GM12878 (cell line): ENCODE results near the gene TSPO. TPM values are rescaled to one million over a fixed set of nuclear protein-coding genes. Genes with fewer than 3 reads are reported as not detected.

Source experiments
- ATAC-seq: fragments of 200-7000 bp; cut with Tn5 transposase; 3 replicates; pipeline ENCODE4 v1.9.1; 2020; ENCODE audit warnings: mild to moderate bottlenecking, moderate library complexity
- BruUV-seq: library from RNA; stranded (reverse); fragments of 400-500 nt; replicated peaks from 2 replicates; lab custom pipeline; 2021; lab: Mats Ljungman, UMichigan
- CTCF ChIA-PET: fragments of 300-600 bp; sonication (Branson Sonifier 250); formaldehyde crosslinking; extraction: SDS; loops from one replicate; lab custom pipeline; 2021; ENCODE audit warnings: inconsistent platforms; lab: Yijun Ruan, JAX
- POLR2A ChIA-PET: fragments of 350-600 bp; formaldehyde crosslinking; extraction: SDS; loops from one replicate; lab custom pipeline; 2021; ENCODE audit warnings: inconsistent platforms; lab: Charles Lee
- RAD21 ChIA-PET: fragments of 300-600 bp; sonication (Branson Sonifier 250); formaldehyde crosslinking; loops from one replicate; lab custom pipeline; 2023; ENCODE audit warnings: antibody characterized with exemption; ENCODE audit not compliant: unreplicated experiment; lab: Charles Lee
- SMC1A ChIA-PET: fragments of 300-600 bp; sonication (Branson Sonifier 250); formaldehyde crosslinking; loops from one replicate; lab custom pipeline; 2023; ENCODE audit not compliant: unreplicated experiment, uncharacterized antibody; lab: Charles Lee
- DNase-seq: peaks from one replicate; pipeline ENCODE4 v3.0.0-alpha.2; 2011; ENCODE audit warnings: low read depth, low spot score
- FAIRE-seq: peaks from 3 replicates; lab custom pipeline; 2011; peaks lifted over from hg19 to GRCh38; lab: Jason Lieb, UNC
- H2AFZ ChIP-seq: 2 replicates; pipeline ENCODE4 v1.6.0; 2011; ENCODE audit warnings: low read depth, low read length, control low read depth; ENCODE audit not compliant: control insufficient read depth
- H3K27ac ChIP-seq: 2 replicates; pipeline ENCODE4 v1.5.1; 2011; ENCODE audit warnings: control low read depth; ENCODE audit not compliant: control insufficient read depth, insufficient read depth
- H3K27me3 ChIP-seq, 2 experiments: replicated peaks in 1 of 2; 2 replicates each; pipeline versions ENCODE4 v1.6.0 to v1.6.1; 2011; ENCODE audit warnings: low read length in 1 of 2; ENCODE audit not compliant: control insufficient read depth in 2 of 2, insufficient read depth in 2 of 2
- H3K36me3 ChIP-seq, 2 experiments: 2 replicates each; pipeline ENCODE4 v1.5.1; 2011; ENCODE audit warnings: low read length in 1 of 2; ENCODE audit not compliant: control insufficient read depth in 2 of 2, insufficient read depth in 2 of 2
- H3K4me1 ChIP-seq: 2 replicates; pipeline ENCODE4 v1.6.1; 2011; ENCODE audit warnings: mild to moderate bottlenecking, low read length, moderate library complexity, mixed read lengths; ENCODE audit not compliant: control insufficient read depth, insufficient read depth
- H3K4me2 ChIP-seq: 2 replicates; pipeline ENCODE4 v1.6.0; 2011; ENCODE audit warnings: control low read depth; ENCODE audit not compliant: control insufficient read depth, insufficient read depth
- H3K4me3 ChIP-seq: fragments of 200-600 bp; sonication (generic); 2 replicates; pipeline ENCODE4 v1.5.1; 2016
- H3K79me2 ChIP-seq: 2 replicates; pipeline ENCODE4 v1.6.0; 2011; ENCODE audit warnings: low read length; ENCODE audit not compliant: control insufficient read depth, insufficient read depth
- H3K9ac ChIP-seq: 2 replicates; pipeline ENCODE4 v1.8.0; 2011; ENCODE audit warnings: low read length, control low read depth, mixed read lengths; ENCODE audit not compliant: control insufficient read depth, insufficient read depth
- H3K9me3 ChIP-seq: replicated peaks from 3 replicates; pipeline ENCODE4 v1.5.1; 2011; ENCODE audit warnings: mild to moderate bottlenecking, low read length; ENCODE audit not compliant: control insufficient read depth, insufficient read depth
- H4K20me1 ChIP-seq: 2 replicates; pipeline ENCODE4 v1.6.0; 2011; ENCODE audit not compliant: control insufficient read depth, insufficient read depth
- KLF5 ChIP-seq: fragments of 450-650 bp; IDR thresholded peaks from 2 replicates; pipeline ENCODE4 v1.6.1; 2014; ENCODE audit warnings: mild to moderate bottlenecking; ENCODE audit not compliant: partially characterized antibody
- LARP7 ChIP-seq: fragments of 450-650 bp; IDR thresholded peaks from 2 replicates; pipeline ENCODE4 v1.6.1; 2017; ENCODE audit warnings: mild to moderate bottlenecking
- WGBS: methylation state at CpG from one replicate; pipeline ENCODE4 v1.1.6; 2016; ENCODE audit warnings: low lambda C conversion rate; ENCODE audit not compliant: insufficient replicate concordance, insufficient coverage; ENCODE audit errors: missing lambda C conversion rate; 5-methylcytosine and 5-hydroxymethylcytosine counted together
- in situ Hi-C: fragments of 300-500 bp; cut with MboI; formaldehyde crosslinking; loops from 9 replicates; pipeline ENCODE4 v1.14.3; 2018; ENCODE audit warnings: mixed read lengths
- intact Hi-C: fragments of 100-400 bp; cut with micrococcal nuclease; formaldehyde crosslinking; loops from one replicate; pipeline ENCODE4 v1.14.2; 2022; ENCODE audit not compliant: unreplicated experiment
- polyA plus RNA-seq, 11 experiments: library from polyadenylated mRNA; depleted of rRNA in 4 of 11; unstranded in 6 of 11; stranded (reverse) in 5 of 11; fragments of >200 nt; fragmentation: Nextera tagmentation in 4 of 11; fragmentation: Illumina TruSeq in 1 of 11; extraction: Ambion mirVana in 4 of 11; extraction: Trizol in 1 of 11; gene quantifications; 1 replicate in 1 of 11; 2 replicates in 10 of 11; pipeline versions ENCODE4 v1.2.1 to v1.2.3, GENCODE V29; 2011 to 2016; ENCODE audit warnings: inconsistent platforms in 2 of 11, missing spikeins in 2 of 11, low read depth in 1 of 11
- total RNA-seq, 4 experiments: library from RNA; depleted of rRNA in 3 of 4; stranded (reverse); fragments of >200 nt in 3 of 4; fragmentation: Illumina TruSeq in 1 of 4; extraction: Trizol in 1 of 4; gene quantifications; 2 replicates each; pipeline versions ENCODE4 v1.2.1 to v1.2.3, GENCODE V29; 2013 to 2021
- TF ChIP-seq, protein P1 (sequence below): fragments of 450-650 bp; IDR thresholded peaks from 2 replicates; pipeline ENCODE4 v1.6.1; 2017; ENCODE audit warnings: mild to moderate bottlenecking, moderate library complexity
- TF ChIP-seq, protein P2 (sequence below): IDR thresholded peaks from 2 replicates; pipeline ENCODE4 v1.6.1; 2011; ENCODE audit warnings: borderline replicate concordance, low read depth, mild to moderate bottlenecking, moderate library complexity, low read length; ENCODE audit not compliant: insufficient read depth, poor library complexity, severe bottlenecking

TSPO gene
- total and polyA plus RNA-seq, 10 of the 15 experiments (the other 5 are each of a cell fraction or from before 2014, with no cell fraction given), result 1.4 to 50.5 (median 18.8) TPM

DNA sequence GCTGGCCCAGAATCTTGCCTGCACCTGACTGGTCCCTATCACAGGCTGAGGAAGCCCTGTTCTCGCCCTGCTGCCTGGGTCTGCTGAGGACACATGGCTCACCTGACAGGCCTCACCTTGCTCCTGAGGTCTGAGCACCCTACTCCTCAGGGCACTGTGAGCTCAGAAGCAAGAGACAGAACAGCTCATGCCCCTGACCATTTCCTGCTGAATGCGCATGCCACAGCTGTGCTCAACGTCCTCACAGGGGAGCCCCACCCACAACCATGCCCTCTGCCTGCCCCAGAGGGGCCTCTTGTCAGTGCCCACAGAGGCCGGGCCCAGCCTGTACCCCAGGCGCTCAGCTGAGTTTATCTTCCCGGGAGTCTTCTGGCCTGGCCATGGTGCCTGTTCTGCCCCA lies 2.8 kb upstream of the TSPO start (continued):
- TF ChIP-seq, protein P1, sequence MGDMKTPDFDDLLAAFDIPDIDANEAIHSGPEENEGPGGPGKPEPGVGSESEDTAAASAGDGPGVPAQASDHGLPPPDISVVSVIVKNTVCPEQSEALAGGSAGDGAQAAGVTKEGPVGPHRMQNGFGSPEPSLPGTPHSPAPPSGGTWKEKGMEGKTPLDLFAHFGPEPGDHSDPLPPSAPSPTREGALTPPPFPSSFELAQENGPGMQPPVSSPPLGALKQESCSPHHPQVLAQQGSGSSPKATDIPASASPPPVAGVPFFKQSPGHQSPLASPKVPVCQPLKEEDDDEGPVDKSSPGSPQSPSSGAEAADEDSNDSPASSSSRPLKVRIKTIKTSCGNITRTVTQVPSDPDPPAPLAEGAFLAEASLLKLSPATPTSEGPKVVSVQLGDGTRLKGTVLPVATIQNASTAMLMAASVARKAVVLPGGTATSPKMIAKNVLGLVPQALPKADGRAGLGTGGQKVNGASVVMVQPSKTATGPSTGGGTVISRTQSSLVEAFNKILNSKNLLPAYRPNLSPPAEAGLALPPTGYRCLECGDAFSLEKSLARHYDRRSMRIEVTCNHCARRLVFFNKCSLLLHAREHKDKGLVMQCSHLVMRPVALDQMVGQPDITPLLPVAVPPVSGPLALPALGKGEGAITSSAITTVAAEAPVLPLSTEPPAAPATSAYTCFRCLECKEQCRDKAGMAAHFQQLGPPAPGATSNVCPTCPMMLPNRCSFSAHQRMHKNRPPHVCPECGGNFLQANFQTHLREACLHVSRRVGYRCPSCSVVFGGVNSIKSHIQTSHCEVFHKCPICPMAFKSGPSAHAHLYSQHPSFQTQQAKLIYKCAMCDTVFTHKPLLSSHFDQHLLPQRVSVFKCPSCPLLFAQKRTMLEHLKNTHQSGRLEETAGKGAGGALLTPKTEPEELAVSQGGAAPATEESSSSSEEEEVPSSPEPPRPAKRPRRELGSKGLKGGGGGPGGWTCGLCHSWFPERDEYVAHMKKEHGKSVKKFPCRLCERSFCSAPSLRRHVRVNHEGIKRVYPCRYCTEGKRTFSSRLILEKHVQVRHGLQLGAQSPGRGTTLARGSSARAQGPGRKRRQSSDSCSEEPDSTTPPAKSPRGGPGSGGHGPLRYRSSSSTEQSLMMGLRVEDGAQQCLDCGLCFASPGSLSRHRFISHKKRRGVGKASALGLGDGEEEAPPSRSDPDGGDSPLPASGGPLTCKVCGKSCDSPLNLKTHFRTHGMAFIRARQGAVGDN, result no peak
- TF ChIP-seq, protein P2, sequence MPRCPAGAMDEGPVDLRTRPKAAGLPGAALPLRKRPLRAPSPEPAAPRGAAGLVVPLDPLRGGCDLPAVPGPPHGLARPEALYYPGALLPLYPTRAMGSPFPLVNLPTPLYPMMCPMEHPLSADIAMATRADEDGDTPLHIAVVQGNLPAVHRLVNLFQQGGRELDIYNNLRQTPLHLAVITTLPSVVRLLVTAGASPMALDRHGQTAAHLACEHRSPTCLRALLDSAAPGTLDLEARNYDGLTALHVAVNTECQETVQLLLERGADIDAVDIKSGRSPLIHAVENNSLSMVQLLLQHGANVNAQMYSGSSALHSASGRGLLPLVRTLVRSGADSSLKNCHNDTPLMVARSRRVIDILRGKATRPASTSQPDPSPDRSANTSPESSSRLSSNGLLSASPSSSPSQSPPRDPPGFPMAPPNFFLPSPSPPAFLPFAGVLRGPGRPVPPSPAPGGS, result no peak

DNA sequence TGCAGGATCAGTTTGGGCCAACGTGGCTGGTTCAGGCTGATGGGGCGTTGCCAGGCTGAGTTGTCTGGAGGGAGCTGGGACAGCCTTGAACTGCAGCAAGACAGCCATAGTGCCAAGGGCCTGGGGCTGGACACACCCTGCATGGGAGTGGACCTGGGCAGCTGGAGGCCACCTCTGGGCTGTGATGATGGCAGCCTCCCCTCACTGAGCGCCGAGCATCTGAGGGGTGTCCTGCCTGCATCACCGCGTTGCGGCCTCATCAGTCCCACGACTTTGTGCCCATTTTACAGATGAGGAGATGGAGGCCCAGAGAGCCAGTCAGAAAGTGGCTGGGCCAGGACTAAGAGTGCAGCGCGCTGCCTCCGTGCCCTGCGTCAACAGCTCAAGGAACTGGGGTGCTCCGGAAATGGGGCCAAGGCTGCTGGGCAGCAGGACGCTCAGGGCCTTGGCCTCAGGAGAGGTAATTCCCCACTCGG lies 590 bp upstream of the TSPO start:
- Histone ChIP-seq H2AFZ (peak overlapping the region; percentile 87), H3K4me1 (peaks cover 17% of the 10 kb centered on the region), H3K27ac (no peak overlapping the region), H4K20me1 (no peaks in the 10 kb centered on the region), H3K4me2 (peak overlapping the region; percentile 79), H3K36me3 (no peaks in the 10 kb centered on the region), H3K27me3 (no peaks in the 10 kb centered on the region), H3K79me2 (no peaks in the 10 kb centered on the region; the same call in 1 of the 2 replicates), H3K4me3 (peak overlapping the region; percentile 71; the same call in 1 of the 2 replicates), H3K9ac (peak overlapping the region; percentile 10; the same call in 1 of the 2 replicates), H3K9me3 (no peaks in the 10 kb centered on the region)
- SMC1A ChIA-PET, result no interaction called here
- DNase-seq (no peak), ATAC-seq (peak; percentile 6), FAIRE-seq (no peak)
- in situ Hi-C loops, result no loop called here
- no peak for TF ChIP-seq KLF5
- TF ChIP-seq LARP7, result 0 out of 2 replicates have a peak, but pooled peaks have one; percentile 13
- BruUV-seq, result no TSS peak
- CTCF ChIA-PET, result no interaction called here
- WGBS, result 81% methylated on average over 15 of the region's 15 CpGs
- RAD21 ChIA-PET, result no interaction called here
- intact Hi-C loops, result no loop called here
- POLR2A ChIA-PET, result no interaction called here
